GM12878 (cell line): Measurements from ENCODE around the gene NOL3. TPM values are rescaled to one million over a fixed set of nuclear protein-coding genes. Genes with fewer than 3 reads are reported as not detected.

Experiments used
- ATF7 ChIP-seq: fragments of 450-650 bp; IDR thresholded peaks from 2 replicates; pipeline ENCODE4 v1.6.1; 2016; ENCODE audit warnings: low read depth, mild to moderate bottlenecking
- BACH1 ChIP-seq: fragments of 450-650 bp; IDR thresholded peaks from 2 replicates; pipeline ENCODE4 v1.6.1; 2017; ENCODE audit warnings: mild to moderate bottlenecking, borderline replicate concordance
- BHLHE40 ChIP-seq, 2 experiments: fragments of 450-650 bp in 1 of 2; IDR thresholded peaks; 2 replicates each; pipeline ENCODE4 v1.6.1; 2011 to 2017; ENCODE audit warnings: low read depth in 2 of 2, borderline replicate concordance in 1 of 2, improper control_type of control experiment in 1 of 2, low read length in 1 of 2, mild to moderate bottlenecking in 1 of 2
- DPF2 ChIP-seq: fragments of 450-650 bp; IDR thresholded peaks from 2 replicates; pipeline ENCODE4 v1.6.1; 2017; ENCODE audit warnings: mild to moderate bottlenecking
- EZH2 ChIP-seq: IDR thresholded peaks from 2 replicates; pipeline ENCODE4 v1.6.1; 2012; ENCODE audit warnings: low read depth, mild to moderate bottlenecking, control low read depth, inconsistent platforms, low read length, borderline replicate concordance; ENCODE audit not compliant: control insufficient read depth
- FOXM1 ChIP-seq: IDR thresholded peaks from 2 replicates; pipeline ENCODE4 v1.6.1; 2012; ENCODE audit warnings: low read depth, mild to moderate bottlenecking, inconsistent platforms, low read length, moderate library complexity
- GATAD2B ChIP-seq: fragments of 450-650 bp; conservative IDR thresholded peaks from 2 replicates; pipeline ENCODE4 v1.6.1; 2017; ENCODE audit warnings: low read depth, mild to moderate bottlenecking, moderate library complexity
- HDAC6 ChIP-seq: fragments of 200-600 bp; sonication (generic); IDR thresholded peaks from one replicate; pipeline ENCODE4 v1.8.0; 2017; ENCODE audit warnings: antibody characterized with exemption; ENCODE audit not compliant: unreplicated experiment
- HDGF ChIP-seq: fragments of 450-650 bp; IDR thresholded peaks from 2 replicates; pipeline ENCODE4 v1.6.1; 2016; ENCODE audit warnings: antibody characterized with exemption
- IKZF1 ChIP-seq: fragments of 450-650 bp; conservative IDR thresholded peaks from 2 replicates; pipeline ENCODE4 v1.6.1; 2017; ENCODE audit warnings: antibody characterized with exemption, mild to moderate bottlenecking
- IRF4 ChIP-seq: IDR thresholded peaks from 2 replicates; pipeline ENCODE4 v1.6.1; 2011; ENCODE audit warnings: low read depth, low read length
- LARP7 ChIP-seq: fragments of 450-650 bp; IDR thresholded peaks from 2 replicates; pipeline ENCODE4 v1.6.1; 2017; ENCODE audit warnings: mild to moderate bottlenecking
- MEF2A ChIP-seq: IDR thresholded peaks from 2 replicates; pipeline ENCODE4 v1.6.1; 2011; ENCODE audit warnings: low read depth, mild to moderate bottlenecking, low read length, moderate library complexity; ENCODE audit not compliant: insufficient read depth
- MEF2B ChIP-seq: fragments of 450-650 bp; IDR thresholded peaks from 2 replicates; pipeline ENCODE4 v1.6.1; 2018; ENCODE audit warnings: mild to moderate bottlenecking, moderate library complexity; ENCODE audit not compliant: partially characterized antibody, poor library complexity, severe bottlenecking
- MTA2 ChIP-seq: fragments of 450-650 bp; IDR thresholded peaks from 2 replicates; pipeline ENCODE4 v1.6.1; 2016; ENCODE audit warnings: low read depth, mild to moderate bottlenecking, moderate library complexity
- MTA3 ChIP-seq: IDR thresholded peaks from 2 replicates; pipeline ENCODE4 v1.6.1; 2012; ENCODE audit warnings: low read length, inconsistent platforms, borderline replicate concordance
- MYC ChIP-seq: IDR thresholded peaks from 2 replicates; pipeline ENCODE4 v1.6.1; 2011; ENCODE audit warnings: mild to moderate bottlenecking, low read length, moderate library complexity, inconsistent platforms; ENCODE audit not compliant: insufficient read depth, insufficient replicate concordance, insufficient read length, severe bottlenecking
- NR2F1 ChIP-seq: fragments of 450-650 bp; conservative IDR thresholded peaks from 2 replicates; pipeline ENCODE4 v1.6.1; 2017; ENCODE audit warnings: mild to moderate bottlenecking
- POU2F2 ChIP-seq: IDR thresholded peaks from 3 replicates; pipeline ENCODE4 v1.6.1; 2011; ENCODE audit warnings: low read depth, mild to moderate bottlenecking, low read length, borderline replicate concordance
- RAD51 ChIP-seq: fragments of 450-650 bp; IDR thresholded peaks from 2 replicates; pipeline ENCODE4 v1.6.1; 2016; ENCODE audit warnings: moderate library complexity, mild to moderate bottlenecking, inconsistent platforms
- RFX5 ChIP-seq: IDR thresholded peaks from 2 replicates; pipeline ENCODE4 v1.6.1; 2011; ENCODE audit warnings: low read depth, low read length, improper control_type of control experiment
- RUNX3 ChIP-seq: IDR thresholded peaks from 2 replicates; pipeline ENCODE4 v1.6.1; 2012; ENCODE audit warnings: low read length, inconsistent platforms
- SMARCA5 ChIP-seq: fragments of 450-650 bp; IDR thresholded peaks from 2 replicates; pipeline ENCODE4 v1.6.1; 2017; ENCODE audit warnings: mild to moderate bottlenecking
- SPI1 ChIP-seq: IDR thresholded peaks from 2 replicates; pipeline ENCODE4 v1.6.1; 2011; ENCODE audit warnings: low read depth, mild to moderate bottlenecking, low read length, moderate library complexity, borderline replicate concordance; ENCODE audit not compliant: insufficient read depth
- SREBF2 ChIP-seq: IDR thresholded peaks from 2 replicates; pipeline ENCODE4 v1.6.1; 2012; ENCODE audit warnings: mild to moderate bottlenecking, low read length
- SUZ12 ChIP-seq: fragments of 200-600 bp; sonication (generic); IDR thresholded peaks from one replicate; pipeline ENCODE4 v1.6.1; 2018; ENCODE audit warnings: antibody characterized with exemption, mild to moderate bottlenecking; ENCODE audit not compliant: unreplicated experiment
- YY1 ChIP-seq: IDR thresholded peaks from 2 replicates; pipeline ENCODE4 v1.6.1; 2011; ENCODE audit warnings: low read depth, mild to moderate bottlenecking, low read length
- polyA plus RNA-seq, 11 experiments: library from polyadenylated mRNA; depleted of rRNA in 4 of 11; unstranded in 6 of 11; stranded (reverse) in 5 of 11; fragments of >200 nt; fragmentation: Nextera tagmentation in 4 of 11; fragmentation: Illumina TruSeq in 1 of 11; extraction: Ambion mirVana in 4 of 11; extraction: Trizol in 1 of 11; gene quantifications; 1 replicate in 1 of 11; 2 replicates in 10 of 11; pipeline versions ENCODE4 v1.2.1 to v1.2.3, GENCODE V29; 2011 to 2016; ENCODE audit warnings: inconsistent platforms in 2 of 11, missing spikeins in 2 of 11, low read depth in 1 of 11
- total RNA-seq, 4 experiments: library from RNA; depleted of rRNA in 3 of 4; stranded (reverse); fragments of >200 nt in 3 of 4; fragmentation: Illumina TruSeq in 1 of 4; extraction: Trizol in 1 of 4; gene quantifications; 2 replicates each; pipeline versions ENCODE4 v1.2.1 to v1.2.3, GENCODE V29; 2013 to 2021
- TF ChIP-seq, protein P1 (sequence below): fragments of 450-650 bp; IDR thresholded peaks from 2 replicates; pipeline ENCODE4 v1.6.1; 2014; ENCODE audit warnings: mild to moderate bottlenecking
- TF ChIP-seq, protein P2 (sequence below): IDR thresholded peaks from 2 replicates; pipeline ENCODE4 v1.6.1; 2011; ENCODE audit warnings: borderline replicate concordance, low read depth, mild to moderate bottlenecking, moderate library complexity, mixed read lengths, low read length; ENCODE audit not compliant: insufficient read depth; ENCODE audit errors: extremely low read length
- TF ChIP-seq, protein P3 (sequence below): fragments of 150-350 bp; IDR thresholded peaks from 2 replicates; pipeline ENCODE4 v1.6.1; 2014; ENCODE audit warnings: mild to moderate bottlenecking, low read depth, low read length
- TF ChIP-seq, protein P4 (sequence below): IDR thresholded peaks from 2 replicates; pipeline ENCODE4 v1.6.1; 2012; ENCODE audit warnings: low read depth, low read length, improper control_type of control experiment

Gene NOL3
- total and polyA plus RNA-seq, 10 of the 15 experiments (the other 5 are each of a cell fraction or from before 2014, with no cell fraction given) = 0.31 to 18.4 (median 2.7) TPM

DNA sequence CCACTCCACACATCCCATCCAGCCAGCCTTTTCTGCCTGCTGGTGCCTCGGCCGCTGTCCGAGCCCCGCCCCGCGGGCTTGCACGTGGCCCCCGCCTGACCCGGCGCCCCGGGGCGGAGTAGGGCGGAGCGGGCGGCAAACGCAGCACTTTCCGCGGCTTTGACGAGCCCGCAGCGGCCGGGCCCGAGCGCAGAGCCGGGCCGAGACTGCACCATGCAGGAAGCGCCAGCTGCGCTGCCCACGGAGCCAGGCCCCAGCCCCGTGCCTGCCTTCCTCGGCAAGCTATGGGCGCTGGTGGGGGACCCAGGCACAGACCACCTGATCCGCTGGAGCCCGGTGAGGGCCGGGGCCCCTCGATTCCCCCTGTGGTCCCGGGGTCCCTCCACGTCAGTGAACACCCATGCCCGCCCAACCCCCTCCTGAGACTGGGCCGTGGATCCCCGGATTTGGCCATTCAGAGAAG lies 5.7 kb upstream of the NOL3 start, which contains the start of gene HSF4 (continued):
- TF ChIP-seq, protein P1, sequence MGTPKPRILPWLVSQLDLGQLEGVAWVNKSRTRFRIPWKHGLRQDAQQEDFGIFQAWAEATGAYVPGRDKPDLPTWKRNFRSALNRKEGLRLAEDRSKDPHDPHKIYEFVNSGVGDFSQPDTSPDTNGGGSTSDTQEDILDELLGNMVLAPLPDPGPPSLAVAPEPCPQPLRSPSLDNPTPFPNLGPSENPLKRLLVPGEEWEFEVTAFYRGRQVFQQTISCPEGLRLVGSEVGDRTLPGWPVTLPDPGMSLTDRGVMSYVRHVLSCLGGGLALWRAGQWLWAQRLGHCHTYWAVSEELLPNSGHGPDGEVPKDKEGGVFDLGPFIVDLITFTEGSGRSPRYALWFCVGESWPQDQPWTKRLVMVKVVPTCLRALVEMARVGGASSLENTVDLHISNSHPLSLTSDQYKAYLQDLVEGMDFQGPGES = no peak
- TF ChIP-seq NR2F1 (peak; percentile 72), BACH1 (peak; percentile 37; the same call in 1 of the 2 replicates), FOXM1 (no peak), POU2F2 (no peak), RAD51 (no peak), MYC (no peak), RUNX3 (no peak), YY1 (no peak), HDAC6 (no peak), IKZF1 (0 out of 2 replicates have a peak, but pooled peaks have one; percentile 37), SMARCA5 (peak; percentile 39; the same call in 1 of the 2 replicates), BHLHE40 (IDR thresholded peaks at IDR 0.05; ENCODE audit: borderline replicate concordance in 1 of 2, low read depth in 2 of 2, low read length in 1 of 2) (peak; percentile 80 to 93; a peak in 3 of 4 replicates), EZH2 (no peak), MEF2A (no peak), MTA2 (no peak), SPI1 (no peak), HDGF (no peak), MEF2B (no peak), SREBF2 (no peak), ATF7 (no peak), GATAD2B (no peak; the same call in 1 of the 2 replicates), DPF2 (peak; percentile 59), MTA3 (no peak), IRF4 (no peak), LARP7 (0 out of 2 replicates have a peak, but pooled peaks have one; percentile 22), RFX5 (no peak), SUZ12 (no peak)
- TF ChIP-seq, protein P2, sequence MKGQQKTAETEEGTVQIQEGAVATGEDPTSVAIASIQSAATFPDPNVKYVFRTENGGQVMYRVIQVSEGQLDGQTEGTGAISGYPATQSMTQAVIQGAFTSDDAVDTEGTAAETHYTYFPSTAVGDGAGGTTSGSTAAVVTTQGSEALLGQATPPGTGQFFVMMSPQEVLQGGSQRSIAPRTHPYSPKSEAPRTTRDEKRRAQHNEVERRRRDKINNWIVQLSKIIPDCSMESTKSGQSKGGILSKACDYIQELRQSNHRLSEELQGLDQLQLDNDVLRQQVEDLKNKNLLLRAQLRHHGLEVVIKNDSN = peak; percentile 55
- TF ChIP-seq, protein P3, sequence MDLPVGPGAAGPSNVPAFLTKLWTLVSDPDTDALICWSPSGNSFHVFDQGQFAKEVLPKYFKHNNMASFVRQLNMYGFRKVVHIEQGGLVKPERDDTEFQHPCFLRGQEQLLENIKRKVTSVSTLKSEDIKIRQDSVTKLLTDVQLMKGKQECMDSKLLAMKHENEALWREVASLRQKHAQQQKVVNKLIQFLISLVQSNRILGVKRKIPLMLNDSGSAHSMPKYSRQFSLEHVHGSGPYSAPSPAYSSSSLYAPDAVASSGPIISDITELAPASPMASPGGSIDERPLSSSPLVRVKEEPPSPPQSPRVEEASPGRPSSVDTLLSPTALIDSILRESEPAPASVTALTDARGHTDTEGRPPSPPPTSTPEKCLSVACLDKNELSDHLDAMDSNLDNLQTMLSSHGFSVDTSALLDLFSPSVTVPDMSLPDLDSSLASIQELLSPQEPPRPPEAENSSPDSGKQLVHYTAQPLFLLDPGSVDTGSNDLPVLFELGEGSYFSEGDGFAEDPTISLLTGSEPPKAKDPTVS = no peak
- TF ChIP-seq, protein P4, sequence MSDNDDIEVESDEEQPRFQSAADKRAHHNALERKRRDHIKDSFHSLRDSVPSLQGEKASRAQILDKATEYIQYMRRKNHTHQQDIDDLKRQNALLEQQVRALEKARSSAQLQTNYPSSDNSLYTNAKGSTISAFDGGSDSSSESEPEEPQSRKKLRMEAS = peak; percentile 50; the same call in 1 of the 2 replicates
